Measurements from ENCODE around the gene ZNF462.

DNA sequence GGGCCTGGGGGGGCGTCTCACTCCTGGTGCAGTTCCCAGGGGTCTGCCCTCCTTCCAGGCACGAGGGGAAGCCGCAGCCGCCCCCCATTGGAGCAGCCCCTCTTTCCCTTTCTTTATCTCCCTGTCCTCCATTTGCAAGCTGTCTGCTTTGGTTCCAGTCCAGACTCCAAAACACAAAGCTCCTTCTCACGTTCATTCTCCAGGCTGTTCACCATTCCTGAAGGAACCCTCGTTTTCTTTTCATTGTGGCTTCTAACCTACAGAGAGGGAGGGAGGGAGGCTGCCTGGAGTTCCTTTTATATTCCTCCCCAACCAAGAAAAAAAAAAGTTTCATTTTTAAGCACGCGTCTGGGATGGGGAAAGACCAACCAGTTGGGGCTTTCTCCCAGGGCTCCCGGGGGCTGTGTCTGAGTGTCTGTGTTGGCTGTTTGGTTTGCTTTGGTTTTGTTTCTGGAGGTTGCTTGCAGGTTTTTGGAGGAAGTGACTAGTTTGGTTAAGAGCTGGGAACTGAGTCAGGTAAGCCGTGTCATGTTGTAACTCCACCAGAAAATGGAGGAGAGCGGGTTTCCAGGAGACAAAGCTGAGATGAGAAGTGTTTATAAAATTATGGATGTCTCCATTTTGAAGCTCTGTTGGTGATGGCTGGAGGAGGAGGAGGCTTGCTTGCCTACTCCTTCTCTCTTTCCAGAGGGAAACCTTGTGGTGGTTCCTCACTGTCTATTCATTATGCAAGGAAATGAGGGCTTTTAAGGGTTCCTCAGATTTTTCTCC lies 1.6 kb downstream of the ZNF462 start:
- TF ChIP-seq, protein P1, sequence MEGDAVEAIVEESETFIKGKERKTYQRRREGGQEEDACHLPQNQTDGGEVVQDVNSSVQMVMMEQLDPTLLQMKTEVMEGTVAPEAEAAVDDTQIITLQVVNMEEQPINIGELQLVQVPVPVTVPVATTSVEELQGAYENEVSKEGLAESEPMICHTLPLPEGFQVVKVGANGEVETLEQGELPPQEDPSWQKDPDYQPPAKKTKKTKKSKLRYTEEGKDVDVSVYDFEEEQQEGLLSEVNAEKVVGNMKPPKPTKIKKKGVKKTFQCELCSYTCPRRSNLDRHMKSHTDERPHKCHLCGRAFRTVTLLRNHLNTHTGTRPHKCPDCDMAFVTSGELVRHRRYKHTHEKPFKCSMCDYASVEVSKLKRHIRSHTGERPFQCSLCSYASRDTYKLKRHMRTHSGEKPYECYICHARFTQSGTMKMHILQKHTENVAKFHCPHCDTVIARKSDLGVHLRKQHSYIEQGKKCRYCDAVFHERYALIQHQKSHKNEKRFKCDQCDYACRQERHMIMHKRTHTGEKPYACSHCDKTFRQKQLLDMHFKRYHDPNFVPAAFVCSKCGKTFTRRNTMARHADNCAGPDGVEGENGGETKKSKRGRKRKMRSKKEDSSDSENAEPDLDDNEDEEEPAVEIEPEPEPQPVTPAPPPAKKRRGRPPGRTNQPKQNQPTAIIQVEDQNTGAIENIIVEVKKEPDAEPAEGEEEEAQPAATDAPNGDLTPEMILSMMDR (conservative IDR thresholded peaks at IDR 0.05; ENCODE audit: low read depth in 2 of 2) = no peak
- TF ChIP-seq STAT1 (IDR thresholded peaks at IDR 0.05; ENCODE audit: unreplicated experiment) (no peak), POLR2AphosphoS5 (IDR thresholded peaks at IDR 0.05; ENCODE audit: low read depth) (no peak), EZH2 (IDR thresholded peaks at IDR 0.05; ENCODE audit: low read depth, unreplicated experiment) (no peak), ZNF114 (CRISPR knock-in tag; IDR thresholded peaks at IDR 0.05) (no peak), EZH2phosphoT487 (IDR thresholded peaks at IDR 0.05; ENCODE audit: unreplicated experiment) (no peak)
- TF ChIP-seq, protein P2, sequence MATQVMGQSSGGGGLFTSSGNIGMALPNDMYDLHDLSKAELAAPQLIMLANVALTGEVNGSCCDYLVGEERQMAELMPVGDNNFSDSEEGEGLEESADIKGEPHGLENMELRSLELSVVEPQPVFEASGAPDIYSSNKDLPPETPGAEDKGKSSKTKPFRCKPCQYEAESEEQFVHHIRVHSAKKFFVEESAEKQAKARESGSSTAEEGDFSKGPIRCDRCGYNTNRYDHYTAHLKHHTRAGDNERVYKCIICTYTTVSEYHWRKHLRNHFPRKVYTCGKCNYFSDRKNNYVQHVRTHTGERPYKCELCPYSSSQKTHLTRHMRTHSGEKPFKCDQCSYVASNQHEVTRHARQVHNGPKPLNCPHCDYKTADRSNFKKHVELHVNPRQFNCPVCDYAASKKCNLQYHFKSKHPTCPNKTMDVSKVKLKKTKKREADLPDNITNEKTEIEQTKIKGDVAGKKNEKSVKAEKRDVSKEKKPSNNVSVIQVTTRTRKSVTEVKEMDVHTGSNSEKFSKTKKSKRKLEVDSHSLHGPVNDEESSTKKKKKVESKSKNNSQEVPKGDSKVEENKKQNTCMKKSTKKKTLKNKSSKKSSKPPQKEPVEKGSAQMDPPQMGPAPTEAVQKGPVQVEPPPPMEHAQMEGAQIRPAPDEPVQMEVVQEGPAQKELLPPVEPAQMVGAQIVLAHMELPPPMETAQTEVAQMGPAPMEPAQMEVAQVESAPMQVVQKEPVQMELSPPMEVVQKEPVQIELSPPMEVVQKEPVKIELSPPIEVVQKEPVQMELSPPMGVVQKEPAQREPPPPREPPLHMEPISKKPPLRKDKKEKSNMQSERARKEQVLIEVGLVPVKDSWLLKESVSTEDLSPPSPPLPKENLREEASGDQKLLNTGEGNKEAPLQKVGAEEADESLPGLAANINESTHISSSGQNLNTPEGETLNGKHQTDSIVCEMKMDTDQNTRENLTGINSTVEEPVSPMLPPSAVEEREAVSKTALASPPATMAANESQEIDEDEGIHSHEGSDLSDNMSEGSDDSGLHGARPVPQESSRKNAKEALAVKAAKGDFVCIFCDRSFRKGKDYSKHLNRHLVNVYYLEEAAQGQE (IDR thresholded peaks at IDR 0.05; ENCODE audit: unreplicated experiment) = no peak
